ENCODE data around the gene ANKFN1.

The ANKFN1 gene

GRCh38 chr17:56440419-56440818 lies 287.1 kb downstream of the ANKFN1 start:
- ChIA-PET CTCF (no interaction called here), POLR2A (ENCODE audit: low non-redundant PET) (no interaction called here)
- no peak overlapping the region for H3K27ac ChIP-seq
- peak; percentile 17 for DNase-seq (ENCODE audit: low spot score)
- TF ChIP-seq CTCF (conservative IDR thresholded peaks at IDR 0.05; ENCODE audit: low read depth) = no peak

GRCh38 chr17:56441308-56441707 lies 288.0 kb downstream of the ANKFN1 start:
- H3K27ac ChIP-seq = no peak overlapping the region
- POLR2A ChIA-PET (ENCODE audit: low non-redundant PET) = no interaction called here
- CTCF ChIA-PET = no interaction called here
- peak; percentile 8 for DNase-seq (ENCODE audit: low spot score)
- TF ChIP-seq CTCF (conservative IDR thresholded peaks at IDR 0.05; ENCODE audit: low read depth) = no peak

GRCh38 chr17:56445692-56446411 lies 292.6 kb downstream of the ANKFN1 start:
- ChIA-PET CTCF (interaction anchor here (0.7 kb wide), 1 partner anchor 53 kb away, joined by 3 read pairs; no protein-coding TSS in a partner anchor), POLR2A (ENCODE audit: low non-redundant PET) (no interaction called here)
- H3K27ac ChIP-seq = no peak overlapping the region
- TF ChIP-seq CTCF (conservative IDR thresholded peaks at IDR 0.05; ENCODE audit: low read depth) = no peak
- DNase-seq (ENCODE audit: low spot score) = no peak

GRCh38 chr17:56447171-56447570 lies 293.9 kb downstream of the ANKFN1 start:
- POLR2A ChIA-PET (ENCODE audit: low non-redundant PET) = no interaction called here
- CTCF ChIA-PET = no interaction called here
- TF ChIP-seq CTCF (conservative IDR thresholded peaks at IDR 0.05; ENCODE audit: low read depth) = no peak

GRCh38 chr17:56448371-56448770 lies 295.1 kb downstream of the ANKFN1 start:
- H3K27ac ChIP-seq = no peak overlapping the region
- POLR2A ChIA-PET (ENCODE audit: low non-redundant PET) = no interaction called here
- CTCF ChIA-PET = no interaction called here
- TF ChIP-seq CTCF (conservative IDR thresholded peaks at IDR 0.05; ENCODE audit: low read depth) = no peak
- DNase-seq (ENCODE audit: low spot score) = no peak

More at GRCh38 chr17:56447171-56447570, 293.9 kb downstream of the ANKFN1 start:
- DNase-seq (ENCODE audit: low spot score) = no peak
- no peak overlapping the region for H3K27ac ChIP-seq

- POLR2A ChIA-PET (ENCODE audit: low non-redundant PET) = no interaction called here
- no peak for DNase-seq (ENCODE audit: low spot score)
- H3K27ac ChIP-seq = no peak overlapping the region
- CTCF ChIA-PET = no interaction called here
- TF ChIP-seq CTCF (conservative IDR thresholded peaks at IDR 0.05; ENCODE audit: low read depth) = no peak
These were observed 295.9 kb downstream of the ANKFN1 start for GRCh38 chr17:56449176-56449575.

Measured in RWPE1 (cell line).